H9 (cell line): ENCODE data around the gene CD164. TPM values are rescaled to one million over a fixed set of nuclear protein-coding genes. Genes with fewer than 3 reads are reported as not detected.

Experiments
- DNase-seq: peaks from one replicate; pipeline ENCODE4 v3.0.0-alpha.2; 2017
- H2AFZ ChIP-seq: one replicate; pipeline ENCODE4 v1.6.1; 2013; ENCODE audit warnings: mild to moderate bottlenecking, low read length, control low read depth, moderate library complexity
- H2AK5ac ChIP-seq: 2 replicates; pipeline ENCODE4 v1.6.1; 2013; ENCODE audit warnings: low read length, control low read depth, mixed read lengths; ENCODE audit not compliant: insufficient read length
- H2BK120ac ChIP-seq: one replicate; pipeline ENCODE4 v1.6.1; 2013; ENCODE audit warnings: low read depth, mild to moderate bottlenecking, low read length, control low read depth, inconsistent platforms; ENCODE audit not compliant: poor library complexity, severe bottlenecking
- H2BK12ac ChIP-seq: 2 replicates; pipeline ENCODE4 v1.6.1; 2013; ENCODE audit warnings: low read length, control low read depth, mixed read lengths, low read depth; ENCODE audit not compliant: insufficient read length
- H2BK15ac ChIP-seq: 2 replicates; pipeline ENCODE4 v1.6.1; 2013; ENCODE audit warnings: low read depth, low read length, control low read depth
- H2BK20ac ChIP-seq: one replicate; pipeline ENCODE4 v1.6.1; 2013; ENCODE audit warnings: low read depth, mild to moderate bottlenecking, low read length, control low read depth, inconsistent platforms; ENCODE audit not compliant: poor library complexity, severe bottlenecking
- H2BK5ac ChIP-seq: 2 replicates; pipeline ENCODE4 v1.6.1; 2013; ENCODE audit warnings: low read length, control low read depth, mixed read lengths; ENCODE audit not compliant: insufficient read length
- H3K14ac ChIP-seq: 2 replicates; pipeline ENCODE4 v1.6.1; 2013; ENCODE audit warnings: low read length, control low read depth; ENCODE audit not compliant: insufficient read depth
- H3K18ac ChIP-seq: 2 replicates; pipeline ENCODE4 v1.6.1; 2013; ENCODE audit warnings: low read depth, mild to moderate bottlenecking, mixed read lengths, low read length, control low read depth; ENCODE audit not compliant: insufficient read length
- H3K23ac ChIP-seq: 2 replicates; pipeline ENCODE4 v1.6.1; 2013; ENCODE audit warnings: low read length, control low read depth, mixed read lengths, low read depth; ENCODE audit not compliant: insufficient read length
- H3K23me2 ChIP-seq: 2 replicates; pipeline ENCODE4 v1.6.1; 2013; ENCODE audit warnings: low read depth, mild to moderate bottlenecking, mixed read lengths, low read length, control low read depth; ENCODE audit not compliant: insufficient read length, poor library complexity, severe bottlenecking
- H3K27ac ChIP-seq: 2 replicates; pipeline ENCODE4 v1.5.1; 2013; ENCODE audit warnings: low read length, control low read depth, mixed read lengths, low read depth; ENCODE audit not compliant: insufficient read length
- H3K27me3 ChIP-seq: 2 replicates; pipeline ENCODE4 v1.6.1; 2013; ENCODE audit warnings: low read length, control low read depth, inconsistent platforms; ENCODE audit not compliant: insufficient read depth
- H3K4ac ChIP-seq: 2 replicates; pipeline ENCODE4 v1.6.1; 2013; ENCODE audit warnings: low read depth, mild to moderate bottlenecking, control low read depth, inconsistent platforms, low read length, moderate library complexity
- H3K4me1 ChIP-seq: 2 replicates; pipeline ENCODE4 v1.6.1; 2013; ENCODE audit warnings: low read length, control low read depth, inconsistent platforms; ENCODE audit not compliant: insufficient read depth
- H3K4me2 ChIP-seq: 2 replicates; pipeline ENCODE4 v1.6.1; 2013; ENCODE audit warnings: low read length, control low read depth, mixed read lengths; ENCODE audit not compliant: insufficient read length, insufficient read depth
- H3K56ac ChIP-seq: 2 replicates; pipeline ENCODE4 v1.6.1; 2013; ENCODE audit warnings: low read depth, mild to moderate bottlenecking, mixed read lengths, low read length, control low read depth; ENCODE audit not compliant: insufficient read length
- H3K79me1 ChIP-seq: 2 replicates; pipeline ENCODE4 v1.6.1; 2013; ENCODE audit warnings: low read depth, mild to moderate bottlenecking, moderate library complexity, low read length, control low read depth, inconsistent platforms; ENCODE audit not compliant: insufficient read depth, poor library complexity, severe bottlenecking
- H3K79me2 ChIP-seq: 2 replicates; pipeline ENCODE4 v1.6.1; 2013; ENCODE audit warnings: low read length, control low read depth, inconsistent platforms; ENCODE audit not compliant: insufficient read depth
- H3K9ac ChIP-seq: 2 replicates; pipeline ENCODE4 v1.6.1; 2013; ENCODE audit warnings: low read length, control low read depth, mixed read lengths; ENCODE audit not compliant: insufficient read length; ENCODE audit errors: extremely low read depth
- H3K9me3 ChIP-seq: one replicate; pipeline ENCODE4 v1.6.1; 2013; ENCODE audit warnings: low read depth, low read length, inconsistent platforms; ENCODE audit not compliant: control insufficient read depth
- H3T11ph ChIP-seq: one replicate; pipeline ENCODE4 v1.6.1; 2013; ENCODE audit warnings: mild to moderate bottlenecking, low read length, control low read depth, inconsistent platforms
- H4K20me1 ChIP-seq: one replicate; pipeline ENCODE4 v1.6.1; 2013; ENCODE audit not compliant: control insufficient read depth, insufficient read length, insufficient read depth
- H4K5ac ChIP-seq: 2 replicates; pipeline ENCODE4 v1.6.1; 2013; ENCODE audit warnings: low read depth, mild to moderate bottlenecking, mixed read lengths, low read length, control low read depth; ENCODE audit not compliant: insufficient read length
- H4K8ac ChIP-seq: replicated peaks from 2 replicates; pipeline ENCODE4 v1.6.1; 2013; ENCODE audit warnings: low read length, control low read depth, mixed read lengths, low read depth; ENCODE audit not compliant: insufficient read length
- H4K91ac ChIP-seq: 2 replicates; pipeline ENCODE4 v1.6.1; 2013; ENCODE audit warnings: low read depth, mild to moderate bottlenecking, moderate library complexity, mixed read lengths, low read length, control low read depth; ENCODE audit not compliant: insufficient read length
- H3K27ac Mint-ChIP-seq, 3 experiments: 2 replicates in 2 of 3; 3 replicates in 1 of 3; pipeline ENCODE4 v1.8.0; 2020 to 2021; ENCODE audit warnings: mixed read lengths in 3 of 3, mild to moderate bottlenecking in 1 of 3, moderate library complexity in 1 of 3
- H3K27me3 Mint-ChIP-seq: 2 replicates; pipeline ENCODE4 v1.8.0; 2021; ENCODE audit warnings: low read depth, mild to moderate bottlenecking, moderate library complexity, mixed read lengths
- H3K36me3 Mint-ChIP-seq, 3 experiments: 2 replicates in 2 of 3; 3 replicates in 1 of 3; pipeline ENCODE4 v1.8.0; 2020 to 2021; ENCODE audit warnings: low read depth in 3 of 3, mixed read lengths in 3 of 3; ENCODE audit not compliant: insufficient read depth in 1 of 3
- H3K4me1 Mint-ChIP-seq, 2 experiments: 2 replicates each; pipeline ENCODE4 v1.8.0; 2020; ENCODE audit warnings: mixed read lengths in 2 of 2
- H3K4me3 Mint-ChIP-seq, 2 experiments: 2 replicates in 1 of 2; 3 replicates in 1 of 2; pipeline ENCODE4 v1.8.0; 2020 to 2021; ENCODE audit warnings: mild to moderate bottlenecking in 2 of 2, mixed read lengths in 2 of 2, moderate library complexity in 1 of 2
- H3K9me3 Mint-ChIP-seq, 2 experiments: 2 replicates in 1 of 2; 3 replicates in 1 of 2; pipeline ENCODE4 v1.8.0; 2020; ENCODE audit warnings: mild to moderate bottlenecking in 2 of 2, mixed read lengths in 2 of 2, moderate library complexity in 1 of 2
- CTCF ChIP-seq: fragments of 200-600 bp; sonication (generic); conservative IDR thresholded peaks from 3 replicates; pipeline ENCODE4 v1.8.0; 2021; ENCODE audit warnings: antibody characterized with exemption, mild to moderate bottlenecking
- WGBS: extraction: QIAGEN DNeasy Blood & Tissue Kit; methylation state at CpG from one replicate; pipeline ENCODE4 v1.1.7; 2013; ENCODE audit warnings: missing lambda C conversion rate, low lambda C conversion rate, mixed read lengths; ENCODE audit not compliant: insufficient read length; ENCODE audit errors: extremely low coverage; 5-methylcytosine and 5-hydroxymethylcytosine counted together
- total RNA-seq: library from RNA; stranded (reverse); gene quantifications from 2 replicates; pipeline ENCODE4 v1.2.1, GENCODE V29; 2021

CD164 gene
- total RNA-seq, 1 experiment from 2014 or later: 130 TPM

GRCh38 chr6:109377717-109378116, 4.5 kb downstream of the CD164 start:
- H3K4me2 ChIP-seq: no peak overlapping the region
- H3K4me3 Mint-ChIP-seq: no peak overlapping the region

More at GRCh38 chr6:109377717-109378116, 4.5 kb downstream of the CD164 start:
- Mint-ChIP-seq H3K36me3 (peaks cover 42 to 62% (median 60%) of the 10 kb centered on the region in 3 experiments), H3K9me3 (no peaks in the 10 kb centered on the region), H3K27me3 (no peaks in the 10 kb centered on the region), H3K27ac (peak overlapping the region in 1 of 3 experiments; percentile 11; a peak in 1 of 7 replicates), H3K4me1 (peaks cover 18 to 19% of the 10 kb centered on the region in 2 experiments)
- H3K4me1 ChIP-seq: no peaks in the 10 kb centered on the region
- H3T11ph ChIP-seq: no peak overlapping the region
- no peak overlapping the region for H3K14ac ChIP-seq
- no peak overlapping the region for H2BK15ac ChIP-seq
- no peak overlapping the region for H2AK5ac ChIP-seq
- H3K18ac ChIP-seq: no peak overlapping the region
- H3K79me2 ChIP-seq: peaks cover 24% of the 10 kb centered on the region
- H3K9me3 ChIP-seq: no peaks in the 10 kb centered on the region
- H3K79me1 ChIP-seq: no peaks in the 10 kb centered on the region
- H3K23ac ChIP-seq: no peak overlapping the region
- H3K27me3 ChIP-seq: no peaks in the 10 kb centered on the region
- no peak overlapping the region for H4K91ac ChIP-seq
- no peak overlapping the region for H2BK5ac ChIP-seq
- no peaks in the 10 kb centered on the region for H4K20me1 ChIP-seq
- no peak overlapping the region for H3K56ac ChIP-seq
- no peak for TF ChIP-seq CTCF
- no peak overlapping the region for H4K8ac ChIP-seq
- H2AFZ ChIP-seq: no peak overlapping the region
- H4K5ac ChIP-seq: no peak overlapping the region
- WGBS: no CpG with 5 or more reads among the region's 3 CpGs
- H3K9ac ChIP-seq: no peak overlapping the region
- no peak overlapping the region for H2BK12ac ChIP-seq
- no peak overlapping the region for H2BK120ac ChIP-seq
- H3K4ac ChIP-seq: no peak overlapping the region
- peaks cover 5% of the 10 kb centered on the region for H3K23me2 ChIP-seq
- H2BK20ac ChIP-seq: no peak overlapping the region
- no peak overlapping the region for H3K27ac ChIP-seq
- no peak for DNase-seq
